ENCODE data around the gene RAD51B. TPM values are rescaled to one million over a fixed set of nuclear protein-coding genes. Genes with fewer than 3 reads are reported as not detected.

Gene RAD51B
- total and polyA plus RNA-seq, 2 experiments from 2014 or later: 11.7 to 17.8 TPM

DNA sequence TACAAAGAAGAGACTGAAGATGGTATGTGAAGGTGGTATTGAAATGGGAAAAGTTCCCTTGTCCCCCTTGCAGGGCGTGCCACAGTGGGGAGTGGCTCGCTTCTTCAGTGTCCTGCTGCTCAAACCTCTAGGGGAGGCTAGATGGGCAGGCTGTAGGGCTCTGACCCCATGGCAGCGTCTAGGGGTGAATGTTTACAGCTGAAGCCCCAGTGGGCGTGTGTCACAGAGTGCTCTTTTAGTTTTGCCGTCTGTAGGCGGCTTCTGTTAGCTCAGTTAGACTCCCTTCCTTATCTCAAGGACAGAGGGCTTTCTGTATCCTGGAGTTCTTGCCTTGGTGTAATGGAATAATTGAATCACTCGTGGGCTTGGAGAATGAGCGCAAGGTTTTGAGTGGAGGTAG lies 266.2 kb downstream of the RAD51B start:
- TF ChIP-seq, protein P1, sequence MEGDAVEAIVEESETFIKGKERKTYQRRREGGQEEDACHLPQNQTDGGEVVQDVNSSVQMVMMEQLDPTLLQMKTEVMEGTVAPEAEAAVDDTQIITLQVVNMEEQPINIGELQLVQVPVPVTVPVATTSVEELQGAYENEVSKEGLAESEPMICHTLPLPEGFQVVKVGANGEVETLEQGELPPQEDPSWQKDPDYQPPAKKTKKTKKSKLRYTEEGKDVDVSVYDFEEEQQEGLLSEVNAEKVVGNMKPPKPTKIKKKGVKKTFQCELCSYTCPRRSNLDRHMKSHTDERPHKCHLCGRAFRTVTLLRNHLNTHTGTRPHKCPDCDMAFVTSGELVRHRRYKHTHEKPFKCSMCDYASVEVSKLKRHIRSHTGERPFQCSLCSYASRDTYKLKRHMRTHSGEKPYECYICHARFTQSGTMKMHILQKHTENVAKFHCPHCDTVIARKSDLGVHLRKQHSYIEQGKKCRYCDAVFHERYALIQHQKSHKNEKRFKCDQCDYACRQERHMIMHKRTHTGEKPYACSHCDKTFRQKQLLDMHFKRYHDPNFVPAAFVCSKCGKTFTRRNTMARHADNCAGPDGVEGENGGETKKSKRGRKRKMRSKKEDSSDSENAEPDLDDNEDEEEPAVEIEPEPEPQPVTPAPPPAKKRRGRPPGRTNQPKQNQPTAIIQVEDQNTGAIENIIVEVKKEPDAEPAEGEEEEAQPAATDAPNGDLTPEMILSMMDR (IDR thresholded peaks at IDR 0.05; ENCODE audit: low read depth, low read length): no peak
- Histone ChIP-seq H3K9me3 (ENCODE audit: low read depth) (no peaks in the 10 kb centered on the region), H3K36me3 (no peaks in the 10 kb centered on the region), H3K4me1 (ENCODE audit: low read depth) (peaks cover 2% of the 10 kb centered on the region), H3K4me3 (no peak overlapping the region), H3K27ac (no peak overlapping the region), H3K27me3 (no peaks in the 10 kb centered on the region)
- peak in 1 of 2 donors; percentile 24 for DNase-seq (ENCODE audit: low read depth in 1 of 2, low spot score in 1 of 2)

DNA sequence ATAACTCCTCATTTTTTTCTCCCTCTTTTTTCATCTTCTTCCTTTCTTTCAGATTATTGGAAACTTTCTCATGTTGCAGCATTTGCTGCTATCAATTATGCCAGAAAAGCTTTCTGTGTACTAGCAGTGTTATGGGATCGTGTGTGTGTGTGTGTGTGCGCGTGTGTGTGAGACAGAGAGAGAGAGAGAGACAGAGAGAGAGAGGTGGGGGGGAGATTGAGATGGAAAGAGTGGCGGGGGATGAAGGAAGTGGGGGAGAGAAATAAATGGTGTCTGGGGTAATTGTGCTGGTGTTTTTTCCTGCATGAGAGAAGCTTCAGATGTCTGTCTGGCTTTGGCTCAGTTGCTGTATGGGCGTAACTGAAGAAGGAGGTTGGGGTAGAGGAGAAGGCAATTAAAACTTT lies 268.9 kb downstream of the RAD51B start:
- H3K27me3 ChIP-seq: no peaks in the 10 kb centered on the region
- H3K4me1 ChIP-seq (ENCODE audit: low read depth): peaks cover 2% of the 10 kb centered on the region
- H3K36me3 ChIP-seq: no peaks in the 10 kb centered on the region
- no peak overlapping the region for H3K4me3 ChIP-seq
- DNase-seq (ENCODE audit: low read depth in 1 of 2, low spot score in 1 of 2): peak in 1 of 2 donors; percentile 56
- no peaks in the 10 kb centered on the region for H3K9me3 ChIP-seq (ENCODE audit: low read depth)
- H3K27ac ChIP-seq: no peak overlapping the region
- TF ChIP-seq, protein P1 (IDR thresholded peaks at IDR 0.05; ENCODE audit: low read depth, low read length): no peak

DNA sequence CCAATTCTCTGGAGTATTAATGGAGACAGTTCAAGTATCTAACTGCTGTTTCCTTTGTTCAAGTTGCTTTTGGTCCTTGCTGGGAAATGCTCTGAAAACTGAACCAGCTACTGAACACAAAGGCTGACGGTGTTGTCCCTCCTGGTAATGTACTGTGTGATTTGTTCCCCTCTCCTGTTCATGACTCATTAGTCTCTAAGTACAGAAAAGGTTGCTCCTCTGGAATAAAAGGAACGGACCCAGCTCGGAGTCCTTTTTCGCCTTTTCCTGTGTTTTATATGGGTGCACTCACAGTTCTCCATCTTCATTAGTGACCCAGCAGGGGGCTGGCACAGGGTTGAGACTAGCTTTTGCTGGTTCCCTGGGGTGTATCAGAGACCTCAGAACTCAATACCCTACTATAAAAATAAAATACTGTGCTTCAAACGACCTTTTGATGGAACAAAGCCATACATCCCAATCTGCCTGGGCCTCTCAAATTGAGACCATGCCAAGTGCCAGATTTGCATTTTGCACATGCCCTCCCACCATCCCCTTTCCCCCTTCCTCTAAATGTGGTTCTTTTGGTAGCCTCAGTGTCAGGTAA lies 269.7 kb downstream of the RAD51B start:
- TF ChIP-seq, protein P1 (IDR thresholded peaks at IDR 0.05; ENCODE audit: low read depth, low read length): no peak

DNA sequence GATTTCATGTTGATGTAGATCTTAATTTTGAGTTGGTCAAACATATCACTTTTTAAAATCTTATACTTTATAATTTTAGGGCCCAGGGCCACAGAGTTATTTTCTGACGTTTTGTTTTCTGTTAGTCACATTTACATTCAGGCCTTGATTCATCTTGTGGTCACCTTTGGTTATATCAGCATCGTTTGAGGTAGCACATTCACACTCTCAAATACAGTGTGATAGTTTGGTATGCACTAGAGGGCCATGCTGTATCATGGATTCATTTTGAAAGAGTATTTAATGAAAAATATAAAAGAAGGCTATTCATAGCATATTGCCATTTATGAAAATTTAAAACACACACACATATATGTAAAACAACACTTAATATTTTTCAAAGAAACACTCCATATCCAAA lies 274.6 kb downstream of the RAD51B start:
- no peak for DNase-seq (ENCODE audit: low read depth in 1 of 2, low spot score in 1 of 2)
- TF ChIP-seq, protein P1 (IDR thresholded peaks at IDR 0.05; ENCODE audit: low read depth, low read length): no peak
- H3K36me3 ChIP-seq: no peaks in the 10 kb centered on the region
- no peak overlapping the region for H3K4me3 ChIP-seq
- no peaks in the 10 kb centered on the region for H3K27me3 ChIP-seq
- no peaks in the 10 kb centered on the region for H3K4me1 ChIP-seq (ENCODE audit: low read depth)
- no peak overlapping the region for H3K27ac ChIP-seq
- no peaks in the 10 kb centered on the region for H3K9me3 ChIP-seq (ENCODE audit: low read depth)

More for the DNA sequence above, 269.7 kb downstream of the RAD51B start:
- H3K9me3 ChIP-seq (ENCODE audit: low read depth): no peaks in the 10 kb centered on the region
- no peak overlapping the region for H3K27ac ChIP-seq
- no peaks in the 10 kb centered on the region for H3K36me3 ChIP-seq
- peaks cover 2% of the 10 kb centered on the region for H3K4me1 ChIP-seq (ENCODE audit: low read depth)
- H3K27me3 ChIP-seq: no peaks in the 10 kb centered on the region
- H3K4me3 ChIP-seq: no peak overlapping the region
- DNase-seq (ENCODE audit: low read depth in 1 of 2, low spot score in 1 of 2): peak in 1 of 2 donors; percentile 65

DNA sequence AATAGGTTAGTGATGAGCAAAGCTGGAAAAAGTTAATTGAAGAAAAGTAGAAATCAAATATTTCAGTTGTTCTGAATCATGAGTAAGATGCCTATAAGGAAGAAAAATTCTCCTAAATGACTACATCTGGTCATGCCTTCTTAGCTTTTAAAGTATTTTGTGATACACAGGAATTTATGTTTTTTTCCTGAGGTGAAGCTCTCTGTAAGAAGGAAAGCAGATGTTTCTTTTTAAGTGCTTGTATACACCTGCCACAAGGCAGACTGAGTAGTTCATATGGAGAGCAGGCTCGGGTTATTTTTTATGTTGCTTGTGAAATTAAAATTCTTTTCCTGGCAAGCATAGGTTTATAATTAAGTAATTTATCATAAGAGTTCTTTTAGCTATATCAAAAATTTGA lies 275.2 kb downstream of the RAD51B start:
- H3K27me3 ChIP-seq: no peaks in the 10 kb centered on the region
- H3K36me3 ChIP-seq: no peaks in the 10 kb centered on the region
- TF ChIP-seq, protein P1 (IDR thresholded peaks at IDR 0.05; ENCODE audit: low read depth, low read length): no peak
- H3K4me3 ChIP-seq: no peak overlapping the region
- no peak for DNase-seq (ENCODE audit: low read depth in 1 of 2, low spot score in 1 of 2)
- H3K4me1 ChIP-seq (ENCODE audit: low read depth): no peaks in the 10 kb centered on the region
- no peaks in the 10 kb centered on the region for H3K9me3 ChIP-seq (ENCODE audit: low read depth)
- H3K27ac ChIP-seq: no peak overlapping the region
